Neutrophil (primary cell): Measurements from ENCODE around the gene CPED1.

Experiments
- H3K27ac ChIP-seq: fragments of 200-600 bp; sonication (generic); 2 replicates; pipeline ENCODE4 v1.5.1; 2016; ENCODE audit warnings: mild to moderate bottlenecking, moderate library complexity
- H3K27me3 ChIP-seq: fragments of 200-600 bp; sonication (generic); 2 replicates; pipeline ENCODE4 v1.6.0; 2016; ENCODE audit warnings: mild to moderate bottlenecking
- H3K36me3 ChIP-seq: fragments of 200-600 bp; sonication (generic); 2 replicates; pipeline ENCODE4 v1.5.1; 2017
- H3K4me1 ChIP-seq, 2 experiments: fragments of 200-600 bp in 1 of 2; sonication (generic) in 1 of 2; 1 replicate in 1 of 2; 2 replicates in 1 of 2; pipeline versions ENCODE4 v1.5.1 to v1.6.1; 2013 to 2016; ENCODE audit warnings: low read depth in 1 of 2, low read length in 1 of 2, mild to moderate bottlenecking in 1 of 2, moderate library complexity in 1 of 2; ENCODE audit not compliant: control insufficient read depth in 1 of 2, insufficient read depth in 1 of 2
- H3K4me3 ChIP-seq, 2 experiments: fragments of 200-600 bp in 1 of 2; sonication (generic) in 1 of 2; 1 replicate in 1 of 2; 2 replicates in 1 of 2; pipeline ENCODE4 v1.5.1; 2013 to 2016; ENCODE audit warnings: low read depth in 1 of 2, low read length in 1 of 2, mild to moderate bottlenecking in 1 of 2, moderate library complexity in 1 of 2
- H3K9me3 ChIP-seq: fragments of 200-600 bp; sonication (generic); 2 replicates; pipeline ENCODE4 v1.5.1; 2016
- CTCF ChIP-seq: fragments of 200-600 bp; sonication (generic); IDR thresholded peaks from 2 replicates; pipeline ENCODE4 v1.5.1; 2016; ENCODE audit warnings: antibody characterized with exemption

CPED1 gene

DNA sequence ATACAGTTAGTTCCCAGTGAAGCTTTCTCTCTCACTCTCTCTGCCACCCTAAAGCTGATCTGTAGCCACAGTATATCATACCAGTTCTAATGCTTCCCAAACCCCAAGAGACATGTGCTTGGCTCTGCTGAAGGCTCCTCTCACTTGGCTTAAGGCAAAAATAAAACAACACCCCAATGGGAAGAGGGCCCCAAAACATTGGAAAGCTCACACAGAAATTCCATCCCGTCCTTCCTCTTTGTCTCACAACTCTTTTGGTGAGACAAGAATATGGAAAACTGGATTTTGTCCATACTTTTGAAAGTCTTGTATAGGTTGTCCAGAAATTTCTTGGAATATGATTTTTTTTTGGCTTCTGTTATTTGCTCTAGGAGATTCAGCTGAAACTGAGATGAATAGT, 284.2 kb downstream of the CPED1 start:
- H3K27me3 ChIP-seq: no peaks in the 10 kb centered on the region
- H3K9me3 ChIP-seq: no peaks in the 10 kb centered on the region
- TF ChIP-seq CTCF: no peak
- H3K4me3 ChIP-seq: no peak overlapping the region
- no peaks in the 10 kb centered on the region for H3K4me1 ChIP-seq
- no peak overlapping the region for H3K27ac ChIP-seq
- no peaks in the 10 kb centered on the region for H3K36me3 ChIP-seq

GRCh38 chr7:121273467-121274167, 285.1 kb downstream of the CPED1 start:
- no peaks in the 10 kb centered on the region for H3K27me3 ChIP-seq
- no peaks in the 10 kb centered on the region for H3K9me3 ChIP-seq
- no peak overlapping the region for H3K27ac ChIP-seq
- no peaks in the 10 kb centered on the region for H3K36me3 ChIP-seq
- H3K4me1 ChIP-seq: no peaks in the 10 kb centered on the region
- TF ChIP-seq CTCF: no peak
- H3K4me3 ChIP-seq: no peak overlapping the region

- H3K4me1 ChIP-seq: no peaks in the 10 kb centered on the region
- no peak overlapping the region for H3K4me3 ChIP-seq
- no peak overlapping the region for H3K27ac ChIP-seq
- TF ChIP-seq CTCF: no peak
- no peaks in the 10 kb centered on the region for H3K9me3 ChIP-seq
- H3K36me3 ChIP-seq: no peaks in the 10 kb centered on the region
- H3K27me3 ChIP-seq: no peaks in the 10 kb centered on the region
Observed at GRCh38 chr7:121274467-121274866, 286.0 kb downstream of the CPED1 start.

DNA sequence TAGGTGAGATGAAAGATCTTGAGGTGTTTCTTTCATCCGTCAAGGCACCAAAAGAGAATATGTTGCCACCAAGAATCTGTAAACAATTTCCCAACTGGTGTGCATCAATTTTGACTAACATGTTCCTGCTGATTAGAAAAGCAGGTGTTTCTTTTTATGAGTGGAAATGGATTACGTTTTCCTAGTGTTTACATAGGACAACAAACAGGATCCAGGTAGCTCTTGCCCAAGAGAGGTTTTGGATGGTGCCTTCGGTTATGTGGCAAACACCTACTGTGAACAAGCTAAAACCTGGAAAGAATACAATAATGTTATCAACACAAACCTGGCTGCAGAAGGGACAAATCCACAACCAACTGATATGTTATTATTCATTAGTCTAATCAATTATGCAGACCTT, 286.7 kb downstream of the CPED1 start:
- no peaks in the 10 kb centered on the region for H3K36me3 ChIP-seq
- no peak for TF ChIP-seq CTCF
- no peak overlapping the region for H3K4me3 ChIP-seq
- no peaks in the 10 kb centered on the region for H3K27me3 ChIP-seq
- H3K27ac ChIP-seq: no peak overlapping the region
- H3K4me1 ChIP-seq: no peaks in the 10 kb centered on the region
- no peaks in the 10 kb centered on the region for H3K9me3 ChIP-seq

DNA sequence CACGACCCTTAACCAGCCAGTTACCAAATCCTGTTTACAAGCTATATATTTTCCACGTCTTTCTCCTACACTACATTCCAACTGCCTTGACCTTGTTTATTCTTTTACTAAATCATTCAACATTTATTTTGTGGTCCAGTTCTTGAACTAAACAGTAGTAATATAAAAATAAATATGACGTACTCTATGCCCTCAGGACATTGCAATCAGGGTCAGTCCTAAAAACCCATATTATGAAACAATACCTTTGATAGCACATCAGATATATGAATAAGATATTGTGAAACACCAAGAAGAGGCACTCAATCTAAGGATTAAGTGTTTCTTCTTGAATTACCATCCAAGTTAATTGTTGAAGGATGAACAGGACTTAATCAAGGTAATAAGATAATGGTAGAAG, 287.8 kb downstream of the CPED1 start:
- H3K9me3 ChIP-seq: no peaks in the 10 kb centered on the region
- H3K4me1 ChIP-seq: no peaks in the 10 kb centered on the region
- no peak overlapping the region for H3K4me3 ChIP-seq
- no peak overlapping the region for H3K27ac ChIP-seq
- TF ChIP-seq CTCF: no peak
- no peaks in the 10 kb centered on the region for H3K36me3 ChIP-seq
- no peaks in the 10 kb centered on the region for H3K27me3 ChIP-seq
